Activated naive CD4-positive, alpha-beta T cell treated with anti-CD3 and anti-CD28 coated beads, Interleukin-2, amount 50 U/mL, for 16 hours (primary cell): ENCODE results near the gene ADRA1B.

Experiments
- DNase-seq: peaks from one replicate; pipeline ENCODE4 v3.0.0-alpha.2; 2020

The ADRA1B gene

GRCh38 chr5:159915904-159916840, at the start of gene ADRA1B:
TSS of gene ADRA1B (plus strand) at chr5:159916482. CDS start at chr5:159916906, 424 bp downstream.
- peak; percentile 68 for DNase-seq

- no peak for DNase-seq
These were observed 42.6 kb upstream of the ADRA1B start for GRCh38 chr5:159873680-159874079.

- DNase-seq = no peak
These were observed 42.0 kb upstream of the ADRA1B start for GRCh38 chr5:159874263-159874662.

- DNase-seq = no peak
These were observed 39.3 kb upstream of the ADRA1B start for GRCh38 chr5:159877016-159877415.

- DNase-seq = no peak
These were observed 38.3 kb upstream of the ADRA1B start for GRCh38 chr5:159877894-159878448.

GRCh38 chr5:159878988-159879471, 37.3 kb upstream of the ADRA1B start:
- DNase-seq = no peak

GRCh38 chr5:159880676-159881075, 35.6 kb upstream of the ADRA1B start:
- no peak for DNase-seq

GRCh38 chr5:159881967-159882366, 34.3 kb upstream of the ADRA1B start:
- DNase-seq = no peak

GRCh38 chr5:159883522-159883950, 32.7 kb upstream of the ADRA1B start:
- DNase-seq = no peak

- no peak for DNase-seq
These were observed 31.2 kb upstream of the ADRA1B start for GRCh38 chr5:159884917-159885620.

- no peak for DNase-seq
These were observed 30.0 kb upstream of the ADRA1B start for GRCh38 chr5:159886296-159886695.

GRCh38 chr5:159887050-159887449, 29.2 kb upstream of the ADRA1B start:
- DNase-seq = no peak

GRCh38 chr5:159888860-159889259, 27.4 kb upstream of the ADRA1B start:
- no peak for DNase-seq

- no peak for DNase-seq
These were observed 26.1 kb upstream of the ADRA1B start for GRCh38 chr5:159890141-159890540.

- DNase-seq = no peak
These were observed 24.9 kb upstream of the ADRA1B start for GRCh38 chr5:159891371-159891770.

GRCh38 chr5:159893040-159893695, 23.1 kb upstream of the ADRA1B start:
- no peak for DNase-seq

GRCh38 chr5:159894149-159894720, 22.0 kb upstream of the ADRA1B start:
- no peak for DNase-seq

- DNase-seq = no peak
These were observed 18.4 kb upstream of the ADRA1B start for GRCh38 chr5:159897786-159898393.

- DNase-seq = no peak
These were observed 16.9 kb upstream of the ADRA1B start for GRCh38 chr5:159899067-159900049.

- DNase-seq = no peak
These were observed 15.0 kb upstream of the ADRA1B start for GRCh38 chr5:159901308-159901707.

GRCh38 chr5:159901772-159902171, 14.5 kb upstream of the ADRA1B start:
- DNase-seq = no peak
